AG20443 (cell line): ENCODE measurements around the gene AQP11.
"Not testable (repeated sequence)": the region's sequence is repeated elsewhere in the genome, so short reads cannot be mapped to it uniquely, and the experiment has no call there.

Experiments
- DNase-seq: peaks from one replicate; pipeline ENCODE4 v3.0.0; 2012; ENCODE audit warnings: low spot score, mixed read lengths

The AQP11 gene

DNA sequence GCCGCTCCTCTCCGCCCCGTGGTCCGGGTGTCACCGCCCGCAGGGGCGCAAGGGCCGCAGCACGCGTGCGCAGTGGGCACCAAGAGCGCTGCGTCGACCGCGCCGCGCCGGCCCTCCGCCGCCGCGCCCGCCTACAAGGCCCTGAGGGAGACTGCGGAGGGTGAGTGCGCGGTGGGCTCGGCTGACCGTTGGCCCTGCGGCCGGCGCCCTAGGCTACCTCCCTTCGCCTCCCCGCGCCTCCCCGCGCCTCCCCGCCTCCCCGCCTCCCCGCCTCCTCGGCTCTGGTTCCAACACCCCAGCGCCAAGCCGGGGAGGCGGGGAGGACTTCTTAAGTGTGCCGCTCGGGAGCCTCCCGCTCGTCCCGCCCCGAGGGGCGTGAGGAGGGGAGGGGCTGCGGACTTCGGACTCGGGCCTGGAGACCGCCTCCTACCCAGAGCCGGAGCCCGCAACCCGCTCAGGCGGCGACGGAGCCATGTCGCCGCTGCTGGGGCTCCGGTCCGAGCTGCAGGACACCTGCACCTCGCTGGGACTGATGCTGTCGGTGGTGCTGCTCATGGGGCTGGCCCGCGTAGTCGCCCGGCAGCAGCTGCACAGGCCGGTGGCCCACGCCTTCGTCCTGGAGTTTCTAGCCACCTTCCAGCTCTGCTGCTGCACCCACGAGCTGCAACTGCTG is at the start of gene AQP11:
AQP11 (plus strand) TSS at position 433 of the 673 bp plus-strand sequence; CDS start at position 473, 40 bp downstream.
- DNase-seq, result peak; percentile 98

- peak; percentile 72 for DNase-seq
Measured at GRCh38 chr11:77542296-77542695, 47.5 kb upstream of the AQP11 start.

GRCh38 chr11:77547047-77547836 is 42.5 kb upstream of the AQP11 start:
- DNase-seq, result no peak

- DNase-seq, result peak; percentile 69
Measured at GRCh38 chr11:77547863-77548551, 41.7 kb upstream of the AQP11 start.

DNA sequence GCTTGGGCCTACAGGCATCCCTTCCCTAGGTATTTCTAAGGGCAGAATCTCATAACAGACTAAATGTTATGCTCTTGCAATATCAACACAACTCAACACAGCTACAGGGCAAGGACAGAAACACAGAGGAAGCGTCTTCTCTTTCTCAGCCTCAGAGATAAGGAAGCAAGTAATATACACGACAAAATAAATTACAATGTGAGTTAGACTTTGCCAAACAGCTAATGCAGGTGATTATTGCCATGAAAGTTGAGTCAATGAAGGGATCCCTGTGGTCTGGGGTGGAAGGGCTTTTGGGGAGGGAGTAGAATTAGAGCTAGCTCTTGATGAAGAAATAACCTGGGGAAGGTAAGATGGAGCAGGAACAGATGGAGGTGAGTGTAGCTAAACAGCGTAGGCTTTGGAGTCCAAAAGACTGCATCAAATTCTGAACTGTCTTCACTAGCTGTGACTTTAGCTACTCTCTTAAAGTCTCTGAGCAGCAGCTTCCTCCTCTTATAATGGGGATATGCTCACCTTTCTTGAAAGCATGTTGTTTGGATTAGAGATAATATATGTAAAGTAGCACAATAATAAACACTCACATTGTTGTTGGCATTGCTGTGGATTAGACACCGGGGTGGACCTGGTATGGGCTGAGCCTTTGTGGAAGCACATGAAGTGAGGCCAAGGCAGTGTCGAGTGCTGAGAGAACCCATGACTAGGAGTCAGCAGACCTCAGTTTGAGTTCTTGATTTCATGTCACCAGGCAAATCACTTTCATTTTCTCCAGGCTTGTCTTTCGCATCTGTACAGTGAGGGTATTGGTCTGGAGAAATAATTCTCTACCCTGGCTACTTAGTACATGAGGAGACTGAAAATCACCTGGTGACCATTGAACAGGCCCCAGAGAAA is 41.0 kb upstream of the AQP11 start:
- no peak for DNase-seq

DNA sequence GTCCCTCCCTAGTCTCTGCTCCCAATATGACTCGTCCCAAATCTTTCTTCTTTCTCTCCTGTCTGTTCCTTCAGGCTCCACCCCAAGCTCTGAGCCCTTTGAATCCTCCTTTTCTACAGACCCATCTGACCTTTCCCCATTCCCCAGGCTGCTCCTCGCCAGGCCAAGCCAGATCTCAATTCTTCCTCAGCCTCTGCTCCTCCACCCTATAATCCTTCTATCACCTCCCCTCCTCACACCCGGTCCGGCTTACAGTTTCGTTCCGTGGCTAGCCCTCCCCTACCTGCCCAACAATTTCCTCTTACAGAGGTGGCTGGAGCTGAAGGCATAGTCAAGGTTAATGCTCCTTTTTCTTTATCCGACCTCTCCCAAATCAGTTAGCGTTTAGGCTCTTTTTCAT is 38.3 kb upstream of the AQP11 start:
- not testable (repeated sequence) for DNase-seq

DNA sequence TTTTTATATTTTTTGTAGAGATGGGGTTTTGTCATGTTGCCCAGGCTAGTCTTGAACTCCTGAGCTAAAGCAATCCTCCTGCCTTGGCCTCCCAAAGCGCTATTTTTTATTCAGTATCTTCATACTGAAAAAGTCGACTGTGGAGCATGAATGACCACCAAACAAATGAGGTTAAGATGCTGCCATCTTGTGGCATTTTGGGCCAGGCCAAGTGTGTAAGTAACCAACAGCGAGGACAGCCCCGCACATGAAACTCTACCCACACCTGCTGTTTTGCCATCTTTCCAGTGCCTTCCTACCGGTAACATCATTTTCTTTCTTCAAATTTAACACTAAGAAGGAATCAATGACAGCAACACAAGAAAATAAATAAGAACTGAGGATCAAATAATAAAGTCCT is 32.2 kb upstream of the AQP11 start:
- DNase-seq, result no peak

GRCh38 chr11:77558380-77558779 is 31.4 kb upstream of the AQP11 start:
- DNase-seq, result no peak

DNA sequence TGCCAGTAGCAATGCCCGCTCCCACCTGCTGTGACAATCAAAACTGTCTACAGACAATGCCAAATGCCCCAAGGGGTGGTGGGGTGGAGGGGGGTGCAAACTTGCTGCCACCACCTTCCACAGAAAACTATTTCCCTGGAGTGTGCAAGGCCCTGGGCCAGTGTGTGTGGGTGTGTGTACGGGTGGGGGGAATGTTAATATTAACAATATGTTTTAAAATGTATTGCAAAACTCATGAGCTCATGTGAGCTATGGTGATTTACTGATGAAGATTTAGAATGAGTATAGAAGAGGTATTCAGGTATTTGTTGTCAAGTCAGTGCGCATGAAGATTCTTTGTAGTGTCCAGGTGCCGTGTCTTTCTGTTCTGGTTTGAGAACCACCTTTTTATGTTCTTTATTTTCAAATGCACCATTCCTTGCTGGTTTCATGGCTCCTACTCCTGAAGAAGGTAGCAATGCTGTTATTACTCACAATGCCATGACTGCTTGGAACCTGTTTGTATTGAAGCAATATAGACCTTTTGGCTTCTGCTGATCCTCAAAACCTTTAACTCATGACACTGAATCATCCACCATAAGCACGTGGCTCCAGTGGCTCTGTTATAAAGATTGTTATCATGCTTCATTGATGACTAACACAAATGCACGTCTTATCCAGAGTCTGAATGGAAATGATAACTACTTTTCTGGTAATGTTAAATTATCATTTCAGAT is 29.9 kb upstream of the AQP11 start:
- peak; percentile 74 for DNase-seq

- peak; percentile 23 for DNase-seq
Measured at GRCh38 chr11:77560605-77561004, 29.1 kb upstream of the AQP11 start.

DNA sequence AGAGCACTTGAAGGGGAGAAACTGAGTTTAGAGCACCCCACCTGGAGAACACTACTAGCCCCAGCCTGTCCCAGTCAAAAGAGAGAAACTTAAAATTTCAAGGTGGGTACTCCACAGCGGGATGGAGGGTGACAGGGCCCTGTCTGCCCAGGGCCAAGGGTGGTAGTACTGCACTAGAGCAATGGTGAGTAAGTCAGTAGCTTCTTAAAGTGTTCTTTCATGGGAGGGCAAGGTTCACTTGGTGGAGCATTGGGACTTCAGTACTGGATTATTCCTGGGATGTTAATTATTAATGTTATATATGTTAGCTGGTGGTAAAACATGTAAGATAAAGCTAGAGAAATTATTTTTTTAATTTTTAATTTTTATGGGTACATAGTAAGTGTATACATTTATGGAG is 28.5 kb upstream of the AQP11 start:
- no peak for DNase-seq

GRCh38 chr11:77568306-77568705 is 21.4 kb upstream of the AQP11 start:
- DNase-seq, result no peak

- DNase-seq, result no peak
Measured at GRCh38 chr11:77568916-77569675, 20.7 kb upstream of the AQP11 start.

DNA sequence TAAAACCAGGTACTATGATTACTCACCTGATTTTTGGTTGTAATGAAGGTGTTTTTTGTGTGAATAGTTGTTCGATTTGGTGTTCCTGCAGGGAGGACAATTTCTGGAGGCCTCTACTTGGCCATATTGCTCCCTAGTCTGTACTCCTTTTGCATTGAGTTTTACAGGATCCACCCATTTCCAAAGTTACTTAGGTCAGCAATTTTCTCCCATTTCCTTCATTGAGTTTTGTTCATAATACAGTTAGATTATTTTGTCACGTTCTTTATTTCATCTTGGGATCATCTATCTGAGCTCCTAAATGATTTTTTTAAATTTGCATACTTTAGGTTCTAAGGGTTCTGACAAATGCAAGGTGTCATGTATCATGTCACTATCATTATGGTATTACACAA is 20.1 kb upstream of the AQP11 start:
- DNase-seq, result no peak

GRCh38 chr11:77570896-77571295 is 18.9 kb upstream of the AQP11 start:
- DNase-seq, result not testable (repeated sequence)

GRCh38 chr11:77575428-77575827 is 14.3 kb upstream of the AQP11 start:
- not testable (repeated sequence) for DNase-seq

DNA sequence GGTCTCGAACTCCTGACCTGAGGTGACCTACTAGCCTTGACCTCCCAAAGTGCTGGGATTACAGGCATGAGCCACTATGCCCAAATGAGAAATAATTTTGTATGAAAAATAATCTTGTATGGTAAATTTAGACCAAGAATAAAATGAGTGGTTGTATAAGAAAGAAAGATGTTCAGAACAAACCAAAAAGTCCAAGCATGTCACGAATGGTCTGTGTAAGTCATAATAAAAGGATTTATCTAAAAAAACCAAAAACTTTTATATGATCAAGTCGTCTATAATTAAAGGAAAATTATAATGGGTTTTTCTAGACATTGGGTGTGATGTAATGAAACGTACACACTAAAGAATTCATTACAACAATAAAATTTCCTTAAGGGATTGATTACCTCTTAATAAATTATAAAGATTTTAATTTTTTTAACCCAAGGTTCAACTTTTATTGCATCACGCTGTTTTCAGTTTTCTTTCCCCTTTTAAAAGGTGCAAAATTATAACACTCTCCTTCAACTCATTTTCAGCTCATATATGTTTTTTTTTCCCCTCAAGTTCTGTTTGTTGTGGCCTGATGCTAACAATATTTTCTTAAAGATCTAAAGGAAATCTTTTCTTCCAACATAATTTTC is 8.9 kb upstream of the AQP11 start:
- no peak for DNase-seq

GRCh38 chr11:77589181-77589520 is 602 bp upstream of the AQP11 start:
- DNase-seq, result no peak

GRCh38 chr11:77590194-77590782 is 535 bp downstream of the AQP11 start:
- DNase-seq, result peak; percentile 45

GRCh38 chr11:77592727-77593126 is 3.0 kb downstream of the AQP11 start:
- no peak for DNase-seq
